Epithelial cell of proximal tubule (primary cell): ENCODE results near the gene IGF2BP3. TPM values are rescaled to one million over a fixed set of nuclear protein-coding genes. Genes with fewer than 3 reads are reported as not detected.
"Not testable (repeated sequence)": the region's sequence is repeated elsewhere in the genome, so short reads cannot be mapped to it uniquely, and the experiment has no call there.

Experiments used
- DNase-seq: peaks from one replicate; pipeline ENCODE4 v3.0.0-alpha.2; 2011; ENCODE audit warnings: low read depth
- H3K4me3 ChIP-seq: 2 replicates; pipeline ENCODE4 v1.5.1; 2011; ENCODE audit warnings: low read depth, mild to moderate bottlenecking, low read length
- CTCF ChIP-seq: conservative IDR thresholded peaks from 2 replicates; pipeline ENCODE4 v1.5.1; 2012; ENCODE audit warnings: low read depth, mild to moderate bottlenecking, low read length
- total RNA-seq: library from RNA; depleted of rRNA; stranded (reverse); fragments of >200 nt; gene quantifications from 2 replicates; pipeline ENCODE4 v1.2.3, GENCODE V29; 2015

Gene IGF2BP3
- total RNA-seq, 1 donor from 2014 or later, result 42.4 TPM

DNA sequence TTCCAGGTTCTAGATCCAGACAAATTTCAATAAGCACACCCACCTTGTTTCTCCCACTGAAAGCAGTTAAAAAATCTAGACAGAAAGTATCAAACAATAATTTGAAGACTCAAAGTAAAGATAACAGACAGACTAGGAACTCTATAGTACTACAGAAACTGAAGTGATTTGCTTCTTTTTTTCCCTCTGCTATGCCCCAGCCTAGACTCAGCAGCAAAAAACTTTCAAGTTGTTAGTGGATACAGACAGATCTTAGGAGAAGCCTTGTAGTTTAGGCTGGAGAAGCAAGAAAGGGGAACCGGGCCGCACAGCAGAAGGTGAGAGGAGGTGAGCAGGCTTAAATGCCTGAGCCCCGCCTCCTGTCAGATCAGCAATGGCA is 65.1 kb downstream of the IGF2BP3 start:
- no peak for TF ChIP-seq CTCF
- H3K4me3 ChIP-seq, result no peak overlapping the region
- no peak for DNase-seq

DNA sequence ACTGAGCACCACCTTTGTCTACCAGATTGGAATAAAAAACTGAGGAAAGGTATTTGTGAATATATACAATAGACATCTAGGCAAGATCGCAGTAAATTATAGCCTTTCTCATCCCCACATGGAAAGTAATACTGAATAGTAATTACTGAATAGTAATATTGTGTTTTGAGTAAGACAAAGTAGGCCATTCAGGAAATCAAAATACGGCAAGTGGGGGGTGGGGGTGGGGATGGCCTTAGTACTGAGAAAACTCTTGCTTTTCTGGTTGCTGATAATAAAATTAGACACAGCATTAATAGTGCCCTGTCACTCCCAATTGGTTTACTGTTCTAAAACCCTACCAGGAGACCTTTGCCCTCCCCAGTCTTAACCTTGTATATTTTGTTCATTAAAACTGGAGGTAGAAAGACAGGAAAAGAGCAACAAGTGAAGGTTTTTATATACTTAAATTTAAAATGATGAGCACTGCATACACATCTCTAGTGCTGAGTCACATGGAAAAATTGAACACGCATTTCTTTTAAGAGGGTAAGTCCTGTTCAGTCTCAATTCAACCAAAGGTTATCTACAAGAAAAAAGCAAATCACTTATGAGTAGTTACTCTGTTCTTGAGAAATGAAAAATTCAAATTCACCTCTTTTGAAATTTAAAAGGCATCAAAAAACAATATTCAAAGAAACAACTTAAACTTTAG is 65.6 kb downstream of the IGF2BP3 start:
- no peak for DNase-seq
- H3K4me3 ChIP-seq, result no peak overlapping the region
- no peak for TF ChIP-seq CTCF

DNA sequence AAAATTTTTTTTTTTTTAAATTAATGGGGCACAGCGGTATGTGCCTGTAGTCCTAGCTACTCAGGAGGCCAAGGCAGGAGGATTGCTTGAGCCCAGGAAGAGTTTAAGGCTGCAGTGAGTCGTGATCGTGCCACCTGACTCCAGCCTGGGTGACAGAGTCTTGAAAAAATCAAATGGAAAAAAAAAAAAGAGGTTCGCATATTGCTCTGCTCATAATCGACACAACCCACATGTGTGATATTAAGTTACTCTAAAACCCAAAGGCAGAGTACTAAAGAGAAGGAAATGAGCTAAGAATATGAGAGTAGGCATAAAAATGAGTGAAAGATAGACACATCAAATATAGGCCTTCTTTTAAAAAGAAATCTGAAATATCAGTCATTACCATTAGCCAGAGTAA is 66.3 kb downstream of the IGF2BP3 start:
- no peak overlapping the region for H3K4me3 ChIP-seq
- no peak for DNase-seq
- no peak for TF ChIP-seq CTCF

DNA sequence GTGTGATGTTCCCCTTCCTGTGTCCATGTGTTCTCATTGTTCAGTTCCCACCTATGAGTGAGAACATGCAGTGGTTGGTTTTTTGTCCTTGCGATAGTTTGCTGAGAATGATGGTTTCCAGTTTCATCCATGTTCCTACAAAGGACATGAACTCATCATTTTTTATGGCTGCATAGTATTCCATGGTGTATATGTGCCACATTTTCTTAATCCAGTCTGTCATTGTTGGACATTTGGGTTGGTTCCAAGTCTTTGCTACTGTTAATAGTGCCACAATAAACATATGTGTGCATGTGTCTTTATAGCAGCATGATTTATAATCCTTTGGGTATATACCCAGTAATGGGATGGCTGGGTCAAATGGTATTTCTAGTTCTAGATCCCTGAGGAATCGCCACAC is 72.2 kb downstream of the IGF2BP3 start:
- not testable (repeated sequence) for DNase-seq

GRCh38 chr7:23397241-23397640 is 73.0 kb downstream of the IGF2BP3 start:
- no peak for DNase-seq
- H3K4me3 ChIP-seq, result no peak overlapping the region
- TF ChIP-seq CTCF, result no peak

More for the DNA sequence above, 72.2 kb downstream of the IGF2BP3 start:
- H3K4me3 ChIP-seq, result not testable (repeated sequence)

GRCh38 chr7:23396222-23397015 is 73.9 kb downstream of the IGF2BP3 start:
- DNase-seq, result no peak
- no peak for TF ChIP-seq CTCF
- no peak overlapping the region for H3K4me3 ChIP-seq

DNA sequence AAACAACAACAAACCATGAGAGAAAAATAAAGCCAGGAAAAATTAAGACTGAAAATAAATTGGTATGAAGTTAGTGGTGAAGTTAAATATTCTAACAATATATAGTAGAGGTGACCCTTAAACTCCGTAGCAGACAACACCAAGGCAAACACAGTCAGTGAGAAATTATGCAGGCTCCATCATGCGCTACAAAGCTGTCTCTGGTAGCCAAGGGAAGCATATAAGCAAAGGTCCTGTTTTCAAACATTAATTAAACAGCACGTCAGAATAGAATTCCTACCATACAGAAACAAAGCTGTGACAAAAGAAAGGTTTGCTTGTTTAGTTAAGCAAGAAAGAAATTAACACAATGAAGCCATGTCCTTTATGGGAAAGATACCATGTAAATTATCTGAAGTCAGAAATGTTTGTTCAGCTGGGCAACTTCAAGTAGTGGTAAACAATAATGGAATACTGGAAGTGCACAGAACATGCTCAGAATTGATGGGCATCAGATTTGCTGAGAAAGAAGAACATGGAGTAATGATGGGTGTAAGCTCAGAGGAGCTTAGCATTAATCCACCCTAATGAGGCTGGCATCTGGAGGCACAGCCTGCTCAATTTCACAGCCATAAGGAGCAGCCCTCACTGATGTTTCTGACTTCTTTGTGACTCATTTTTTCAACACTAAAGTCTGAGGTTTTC is 75.7 kb downstream of the IGF2BP3 start:
- peak; percentile 31 for DNase-seq
- no peak overlapping the region for H3K4me3 ChIP-seq
- TF ChIP-seq CTCF, result no peak
